Lower leg skin (tissue), 3 donors: ENCODE data around the gene EIF4G1.

Experiments
- POLR2A ChIP-seq, 2 donors: fragments of 450-650 bp; IDR thresholded peaks; one replicate each; pipeline ENCODE4 v1.6.1; 2016 to 2017; ENCODE audit warnings: antibody characterized with exemption in 2 of 2, mild to moderate bottlenecking in 1 of 2, moderate library complexity in 1 of 2
- TF ChIP-seq, protein P1 (sequence below), 3 donors: fragments of 450-650 bp; IDR thresholded peaks; one replicate each; pipeline ENCODE4 v1.5.1; 2016; ENCODE audit warnings: antibody characterized with exemption in 3 of 3, mild to moderate bottlenecking in 3 of 3, moderate library complexity in 2 of 3

- no peak for TF ChIP-seq POLR2A (IDR thresholded peaks at IDR 0.05)
- TF ChIP-seq, protein P1, sequence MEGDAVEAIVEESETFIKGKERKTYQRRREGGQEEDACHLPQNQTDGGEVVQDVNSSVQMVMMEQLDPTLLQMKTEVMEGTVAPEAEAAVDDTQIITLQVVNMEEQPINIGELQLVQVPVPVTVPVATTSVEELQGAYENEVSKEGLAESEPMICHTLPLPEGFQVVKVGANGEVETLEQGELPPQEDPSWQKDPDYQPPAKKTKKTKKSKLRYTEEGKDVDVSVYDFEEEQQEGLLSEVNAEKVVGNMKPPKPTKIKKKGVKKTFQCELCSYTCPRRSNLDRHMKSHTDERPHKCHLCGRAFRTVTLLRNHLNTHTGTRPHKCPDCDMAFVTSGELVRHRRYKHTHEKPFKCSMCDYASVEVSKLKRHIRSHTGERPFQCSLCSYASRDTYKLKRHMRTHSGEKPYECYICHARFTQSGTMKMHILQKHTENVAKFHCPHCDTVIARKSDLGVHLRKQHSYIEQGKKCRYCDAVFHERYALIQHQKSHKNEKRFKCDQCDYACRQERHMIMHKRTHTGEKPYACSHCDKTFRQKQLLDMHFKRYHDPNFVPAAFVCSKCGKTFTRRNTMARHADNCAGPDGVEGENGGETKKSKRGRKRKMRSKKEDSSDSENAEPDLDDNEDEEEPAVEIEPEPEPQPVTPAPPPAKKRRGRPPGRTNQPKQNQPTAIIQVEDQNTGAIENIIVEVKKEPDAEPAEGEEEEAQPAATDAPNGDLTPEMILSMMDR (IDR thresholded peaks at IDR 0.05), result no peak
These were observed 47.7 kb downstream of the EIF4G1 start for GRCh38 chr3:184361932-184362667.
